Tibial artery (tissue), 4 donors: ENCODE results near the gene TMEM120B.

ENCODE experiments used
- DNase-seq, 2 donors: peaks; one replicate each; pipeline ENCODE4 v3.0.0-alpha.2; 2019
- H3K27ac ChIP-seq, 2 donors: fragments of 200-600 bp; sonication (generic) in 1 of 2; 1 replicate in 1 of 2; 2 replicates in 1 of 2; pipeline ENCODE4 v1.5.1; 2018 to 2019; ENCODE audit warnings: mild to moderate bottlenecking in 1 of 2
- H3K27me3 ChIP-seq, 2 donors: fragments of 200-600 bp; sonication (generic) in 1 of 2; one replicate each; pipeline versions ENCODE4 v1.5.1 to v1.6.0; 2016 to 2019
- H3K36me3 ChIP-seq, 3 donors: fragments of 200-600 bp; sonication (generic) in 2 of 3; one replicate each; pipeline ENCODE4 v1.5.1; 2016 to 2019; ENCODE audit warnings: mild to moderate bottlenecking in 2 of 3
- H3K4me1 ChIP-seq, 4 donors: fragments of 200-600 bp; sonication (generic) in 2 of 4; 1 replicate in 3 of 4; 2 replicates in 1 of 4; pipeline ENCODE4 v1.5.1; 2016 to 2019
- H3K4me3 ChIP-seq, 2 donors: fragments of 200-600 bp; sonication (generic) in 1 of 2; 1 replicate in 1 of 2; 2 replicates in 1 of 2; pipeline ENCODE4 v1.5.1; 2018 to 2019; ENCODE audit warnings: mild to moderate bottlenecking in 2 of 2
- H3K9me3 ChIP-seq, 3 donors: fragments of 200-600 bp; sonication (generic) in 1 of 3; one replicate each; pipeline ENCODE4 v1.5.1; 2016 to 2019
- CTCF ChIP-seq, 2 experiments: fragments of 200-600 bp in 1 of 2; fragments of 450-650 bp in 1 of 2; IDR thresholded peaks; one replicate each; pipeline ENCODE4 v1.5.1; 2017 to 2019; ENCODE audit warnings: antibody characterized with exemption in 2 of 2, mild to moderate bottlenecking in 1 of 2, moderate library complexity in 1 of 2
- intact Hi-C: fragments of 100-400 bp; cut with DNase I; formaldehyde crosslinking; loops from one replicate; pipeline ENCODE4 v1.15.0; 2023; ENCODE audit warnings: low total_unique reads

The TMEM120B gene

GRCh38 chr12:121801595-121802484 is 89.3 kb downstream of the TMEM120B start:
- H3K27me3 ChIP-seq = no peaks in the 10 kb centered on the region
- peak overlapping the region; percentile 100 for H3K27ac ChIP-seq
- H3K4me3 ChIP-seq = peak overlapping the region; percentile 90 to 91
- intact Hi-C loops = no loop called here
- peaks cover 0 to 42% (median 36%) of the 10 kb centered on the region in 4 donors for H3K4me1 ChIP-seq
- no peaks in the 10 kb centered on the region for H3K9me3 ChIP-seq
- no peak for TF ChIP-seq CTCF (IDR thresholded peaks at IDR 0.05)
- H3K36me3 ChIP-seq = peaks cover 0 to 6% (median 0%) of the 10 kb centered on the region in 3 donors
- no peak for DNase-seq

DNA sequence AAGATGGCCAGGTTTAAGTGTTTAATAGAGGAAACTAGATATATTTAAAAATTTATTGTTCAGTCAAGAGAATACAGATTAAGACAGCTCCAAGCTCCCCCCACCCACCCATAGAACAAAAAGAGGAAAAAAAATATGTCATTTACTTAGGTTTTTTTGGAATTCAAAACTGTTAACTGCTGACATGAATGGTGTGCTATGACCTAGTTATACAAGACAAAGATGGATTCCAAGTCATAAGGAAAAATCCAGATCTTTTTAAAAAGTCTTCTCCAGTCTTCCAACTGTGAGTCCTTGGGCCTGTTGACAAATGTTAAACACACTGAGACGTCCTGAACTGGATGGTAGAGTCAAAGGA is 89.9 kb downstream of the TMEM120B start:
- DNase-seq = no peak
- intact Hi-C loops = no loop called here
- H3K27ac ChIP-seq = peak overlapping the region; percentile 100
- peaks cover 0 to 6% (median 3%) of the 10 kb centered on the region in 3 donors for H3K36me3 ChIP-seq
- peak overlapping the region; percentile 90 to 91 for H3K4me3 ChIP-seq
- TF ChIP-seq CTCF (IDR thresholded peaks at IDR 0.05) = no peak
- H3K27me3 ChIP-seq = no peaks in the 10 kb centered on the region
- no peaks in the 10 kb centered on the region for H3K9me3 ChIP-seq
- H3K4me1 ChIP-seq = peaks cover 0 to 43% (median 38%) of the 10 kb centered on the region in 4 donors

- Histone ChIP-seq H3K9me3 (no peaks in the 10 kb centered on the region), H3K27ac (peak overlapping the region; percentile 100), H3K4me3 (peak overlapping the region; percentile 90 to 91), H3K4me1 (peaks cover 0 to 43% (median 36%) of the 10 kb centered on the region in 4 donors), H3K36me3 (peaks cover 0 to 10% (median 9%) of the 10 kb centered on the region in 3 donors), H3K27me3 (no peaks in the 10 kb centered on the region)
- no peak for TF ChIP-seq CTCF (IDR thresholded peaks at IDR 0.05)
- intact Hi-C loops = no loop called here
- peak; percentile 91 to 94 for DNase-seq
Observed at GRCh38 chr12:121802843-121803698, 90.5 kb downstream of the TMEM120B start.

GRCh38 chr12:121803861-121804416 is 91.4 kb downstream of the TMEM120B start, which contains the start of gene SETD1B:
Gene SETD1B (plus strand): TSS chr12:121804009. CDS start chr12:121804738, 729 bp downstream.
- TF ChIP-seq CTCF (IDR thresholded peaks at IDR 0.05) = no peak
- Histone ChIP-seq H3K27me3 (no peaks in the 10 kb centered on the region), H3K4me3 (peak within 1 kb of the TSS; percentile 90 to 91), H3K9me3 (no peaks in the 10 kb centered on the region), H3K4me1 (peaks cover 0 to 35% (median 28%) of the 10 kb centered on the region in 4 donors), H3K27ac (peak within 1 kb of the TSS; percentile 100), H3K36me3 (peaks cover 0 to 18% (median 15%) of the 10 kb centered on the region in 3 donors)
- intact Hi-C loops = no loop called here
- DNase-seq = peak in 1 of 2 donors; percentile 83

- peak overlapping the region; percentile 100 for H3K27ac ChIP-seq
- intact Hi-C loops = no loop called here
- no peaks in the 10 kb centered on the region for H3K27me3 ChIP-seq
- peak in 1 of 2 donors; percentile 73 for DNase-seq
- peaks cover 0 to 29% (median 25%) of the 10 kb centered on the region in 4 donors for H3K4me1 ChIP-seq
- H3K4me3 ChIP-seq = peak overlapping the region; percentile 90 to 91
- peaks cover 3 to 24% (median 22%) of the 10 kb centered on the region in 3 donors for H3K36me3 ChIP-seq
- TF ChIP-seq CTCF (IDR thresholded peaks at IDR 0.05) = peak in 1 of 2 experiments; percentile 10
- no peaks in the 10 kb centered on the region for H3K9me3 ChIP-seq
Observed at GRCh38 chr12:121804417-121805111, 92.0 kb downstream of the TMEM120B start.
